Measurements from ENCODE around the gene ACAD11.

DNA sequence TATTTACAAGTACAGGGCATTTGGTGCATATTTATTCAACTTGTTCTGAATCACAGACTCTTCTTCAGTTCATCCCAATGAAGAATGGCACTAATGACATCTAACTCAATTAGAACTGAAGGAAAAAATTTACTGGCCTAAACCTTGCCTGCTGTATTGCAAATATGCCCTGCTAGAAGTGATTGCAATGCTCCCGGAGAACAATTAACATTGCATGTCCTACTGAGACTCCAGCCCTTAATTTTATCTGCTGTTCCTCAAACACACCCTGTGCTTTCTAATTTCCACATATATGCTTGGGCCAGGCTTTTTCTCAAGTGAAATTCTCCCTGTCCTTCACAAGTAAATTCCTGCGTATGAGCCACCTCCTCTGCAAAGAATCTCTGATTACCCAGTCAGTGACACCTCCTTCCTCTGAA is 54.2 kb downstream of the ACAD11 start:
- TF ChIP-seq POLR2A (IDR thresholded peaks at IDR 0.05; ENCODE audit: borderline replicate concordance, extremely low read depth, insufficient read depth, insufficient read length) (no peak), POLR2AphosphoS5 (IDR thresholded peaks at IDR 0.05; ENCODE audit: low read depth, low read length) (no peak), EGR1 (IDR thresholded peaks at IDR 0.05; ENCODE audit: low read depth) (no peak), RAD21 (IDR thresholded peaks at IDR 0.05; ENCODE audit: low read depth) (no peak), TCF7L2 (IDR thresholded peaks at IDR 0.05; ENCODE audit: borderline replicate concordance, extremely low read depth, insufficient read depth, insufficient read length) (no peak), YY1 (IDR thresholded peaks at IDR 0.05; ENCODE audit: extremely low read depth, insufficient replicate concordance, low read depth, low read length) (no peak), EZH2 (IDR thresholded peaks at IDR 0.05) (no peak), EZH2phosphoT487 (IDR thresholded peaks at IDR 0.05; ENCODE audit: borderline replicate concordance) (no peak), ZFX (IDR thresholded peaks at IDR 0.05) (no peak)
- TF ChIP-seq, protein P1, sequence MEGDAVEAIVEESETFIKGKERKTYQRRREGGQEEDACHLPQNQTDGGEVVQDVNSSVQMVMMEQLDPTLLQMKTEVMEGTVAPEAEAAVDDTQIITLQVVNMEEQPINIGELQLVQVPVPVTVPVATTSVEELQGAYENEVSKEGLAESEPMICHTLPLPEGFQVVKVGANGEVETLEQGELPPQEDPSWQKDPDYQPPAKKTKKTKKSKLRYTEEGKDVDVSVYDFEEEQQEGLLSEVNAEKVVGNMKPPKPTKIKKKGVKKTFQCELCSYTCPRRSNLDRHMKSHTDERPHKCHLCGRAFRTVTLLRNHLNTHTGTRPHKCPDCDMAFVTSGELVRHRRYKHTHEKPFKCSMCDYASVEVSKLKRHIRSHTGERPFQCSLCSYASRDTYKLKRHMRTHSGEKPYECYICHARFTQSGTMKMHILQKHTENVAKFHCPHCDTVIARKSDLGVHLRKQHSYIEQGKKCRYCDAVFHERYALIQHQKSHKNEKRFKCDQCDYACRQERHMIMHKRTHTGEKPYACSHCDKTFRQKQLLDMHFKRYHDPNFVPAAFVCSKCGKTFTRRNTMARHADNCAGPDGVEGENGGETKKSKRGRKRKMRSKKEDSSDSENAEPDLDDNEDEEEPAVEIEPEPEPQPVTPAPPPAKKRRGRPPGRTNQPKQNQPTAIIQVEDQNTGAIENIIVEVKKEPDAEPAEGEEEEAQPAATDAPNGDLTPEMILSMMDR (IDR thresholded peaks at IDR 0.05 in 2 of 3, conservative IDR thresholded peaks at IDR 0.05 in 1 of 3; ENCODE audit: borderline replicate concordance in 1 of 3, insufficient read depth in 1 of 3, low read depth in 2 of 3, low read length in 2 of 3) = no peak
- TF ChIP-seq, protein P2, sequence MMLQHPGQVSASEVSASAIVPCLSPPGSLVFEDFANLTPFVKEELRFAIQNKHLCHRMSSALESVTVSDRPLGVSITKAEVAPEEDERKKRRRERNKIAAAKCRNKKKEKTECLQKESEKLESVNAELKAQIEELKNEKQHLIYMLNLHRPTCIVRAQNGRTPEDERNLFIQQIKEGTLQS (IDR thresholded peaks at IDR 0.05) = no peak

Measured in HCT116 (cell line).